ENCODE data around the gene RFTN1.

DNA sequence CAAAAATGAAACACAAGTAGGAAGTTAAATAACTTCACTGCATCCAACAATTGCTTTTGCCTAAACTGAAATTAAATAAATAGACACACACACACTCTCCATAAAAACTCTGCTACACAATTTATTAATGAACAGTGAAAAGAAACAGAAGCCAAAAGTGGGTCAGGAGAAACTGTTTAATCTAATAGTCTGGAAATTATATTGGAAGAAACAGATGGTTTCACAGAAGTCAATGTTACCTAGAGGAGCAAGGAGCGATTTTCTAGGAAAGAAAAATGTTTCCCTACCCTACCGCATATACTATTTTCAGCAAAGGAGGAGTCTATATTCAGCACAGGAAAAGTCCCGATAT, 32.0 kb downstream of the RFTN1 start:
- TF ChIP-seq, protein P1, sequence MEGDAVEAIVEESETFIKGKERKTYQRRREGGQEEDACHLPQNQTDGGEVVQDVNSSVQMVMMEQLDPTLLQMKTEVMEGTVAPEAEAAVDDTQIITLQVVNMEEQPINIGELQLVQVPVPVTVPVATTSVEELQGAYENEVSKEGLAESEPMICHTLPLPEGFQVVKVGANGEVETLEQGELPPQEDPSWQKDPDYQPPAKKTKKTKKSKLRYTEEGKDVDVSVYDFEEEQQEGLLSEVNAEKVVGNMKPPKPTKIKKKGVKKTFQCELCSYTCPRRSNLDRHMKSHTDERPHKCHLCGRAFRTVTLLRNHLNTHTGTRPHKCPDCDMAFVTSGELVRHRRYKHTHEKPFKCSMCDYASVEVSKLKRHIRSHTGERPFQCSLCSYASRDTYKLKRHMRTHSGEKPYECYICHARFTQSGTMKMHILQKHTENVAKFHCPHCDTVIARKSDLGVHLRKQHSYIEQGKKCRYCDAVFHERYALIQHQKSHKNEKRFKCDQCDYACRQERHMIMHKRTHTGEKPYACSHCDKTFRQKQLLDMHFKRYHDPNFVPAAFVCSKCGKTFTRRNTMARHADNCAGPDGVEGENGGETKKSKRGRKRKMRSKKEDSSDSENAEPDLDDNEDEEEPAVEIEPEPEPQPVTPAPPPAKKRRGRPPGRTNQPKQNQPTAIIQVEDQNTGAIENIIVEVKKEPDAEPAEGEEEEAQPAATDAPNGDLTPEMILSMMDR (conservative IDR thresholded peaks at IDR 0.05; ENCODE audit: low read depth in 2 of 2) = no peak
- TF ChIP-seq POLR2AphosphoS5 (IDR thresholded peaks at IDR 0.05; ENCODE audit: low read depth) (no peak), CREB1 (CRISPR knock-in tag; IDR thresholded peaks at IDR 0.05; ENCODE audit: low read depth) (no peak), EZH2 (IDR thresholded peaks at IDR 0.05; ENCODE audit: low read depth, unreplicated experiment) (no peak), NANOG (IDR thresholded peaks at IDR 0.05; ENCODE audit: borderline replicate concordance) (no peak), EZH2phosphoT487 (IDR thresholded peaks at IDR 0.05; ENCODE audit: unreplicated experiment) (no peak), ZNF331 (CRISPR knock-in tag; IDR thresholded peaks at IDR 0.05; ENCODE audit: low read depth) (no peak)
- TF ChIP-seq, protein P2, sequence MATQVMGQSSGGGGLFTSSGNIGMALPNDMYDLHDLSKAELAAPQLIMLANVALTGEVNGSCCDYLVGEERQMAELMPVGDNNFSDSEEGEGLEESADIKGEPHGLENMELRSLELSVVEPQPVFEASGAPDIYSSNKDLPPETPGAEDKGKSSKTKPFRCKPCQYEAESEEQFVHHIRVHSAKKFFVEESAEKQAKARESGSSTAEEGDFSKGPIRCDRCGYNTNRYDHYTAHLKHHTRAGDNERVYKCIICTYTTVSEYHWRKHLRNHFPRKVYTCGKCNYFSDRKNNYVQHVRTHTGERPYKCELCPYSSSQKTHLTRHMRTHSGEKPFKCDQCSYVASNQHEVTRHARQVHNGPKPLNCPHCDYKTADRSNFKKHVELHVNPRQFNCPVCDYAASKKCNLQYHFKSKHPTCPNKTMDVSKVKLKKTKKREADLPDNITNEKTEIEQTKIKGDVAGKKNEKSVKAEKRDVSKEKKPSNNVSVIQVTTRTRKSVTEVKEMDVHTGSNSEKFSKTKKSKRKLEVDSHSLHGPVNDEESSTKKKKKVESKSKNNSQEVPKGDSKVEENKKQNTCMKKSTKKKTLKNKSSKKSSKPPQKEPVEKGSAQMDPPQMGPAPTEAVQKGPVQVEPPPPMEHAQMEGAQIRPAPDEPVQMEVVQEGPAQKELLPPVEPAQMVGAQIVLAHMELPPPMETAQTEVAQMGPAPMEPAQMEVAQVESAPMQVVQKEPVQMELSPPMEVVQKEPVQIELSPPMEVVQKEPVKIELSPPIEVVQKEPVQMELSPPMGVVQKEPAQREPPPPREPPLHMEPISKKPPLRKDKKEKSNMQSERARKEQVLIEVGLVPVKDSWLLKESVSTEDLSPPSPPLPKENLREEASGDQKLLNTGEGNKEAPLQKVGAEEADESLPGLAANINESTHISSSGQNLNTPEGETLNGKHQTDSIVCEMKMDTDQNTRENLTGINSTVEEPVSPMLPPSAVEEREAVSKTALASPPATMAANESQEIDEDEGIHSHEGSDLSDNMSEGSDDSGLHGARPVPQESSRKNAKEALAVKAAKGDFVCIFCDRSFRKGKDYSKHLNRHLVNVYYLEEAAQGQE (IDR thresholded peaks at IDR 0.05; ENCODE audit: unreplicated experiment) = no peak

Measured in GM23338 (cell line).